Measurements from ENCODE around the gene MAP3K9.

Gene MAP3K9

GRCh38 chr14:70685474-70686197 lies 123.7 kb downstream of the MAP3K9 start:
- DNase-seq = no peak

- no peak for DNase-seq
Measured at GRCh38 chr14:70683983-70684382, 125.3 kb downstream of the MAP3K9 start.

GRCh38 chr14:70680748-70681147 lies 128.6 kb downstream of the MAP3K9 start:
- DNase-seq = no peak

- no peak for DNase-seq
Measured at GRCh38 chr14:70677341-70677740, 132.0 kb downstream of the MAP3K9 start.

Data from CD4-positive, alpha-beta T cell treated with Interferon gamma for 1 hour (primary cell).